Gastrocnemius medialis (tissue), 4 donors: Measurements from ENCODE around the gene ARPIN. TPM values are rescaled to one million over a fixed set of nuclear protein-coding genes. Genes with fewer than 3 reads are reported as not detected.

ENCODE experiments used
- ATAC-seq, 2 donors: fragments of 150-250 bp; one replicate each; pipeline ENCODE4 v1.9.1; 2016
- DNase-seq, 2 donors: peaks; one replicate each; pipeline ENCODE4 v3.0.0-alpha.2; 2019
- H3K27ac ChIP-seq, 4 donors: fragments of 200-600 bp; sonication (generic); 1 replicate in 1 of 4; 2 replicates in 3 of 4; pipeline ENCODE4 v1.5.1; 2016 to 2018; ENCODE audit warnings: mild to moderate bottlenecking in 2 of 4, moderate library complexity in 1 of 4
- H3K27me3 ChIP-seq, 3 donors: fragments of 200-600 bp; sonication (generic) in 2 of 3; 1 replicate in 1 of 3; 2 replicates in 2 of 3; pipeline versions ENCODE4 v1.5.1 to v1.6.0; 2016 to 2019; ENCODE audit warnings: mild to moderate bottlenecking in 1 of 3, moderate library complexity in 1 of 3
- H3K36me3 ChIP-seq, 2 donors: fragments of 200-600 bp; sonication (generic) in 1 of 2; one replicate each; pipeline ENCODE4 v1.5.1; 2017 to 2018
- H3K4me1 ChIP-seq, 2 donors: fragments of 200-600 bp; sonication (generic) in 1 of 2; one replicate each; pipeline ENCODE4 v1.5.1; 2016 to 2017; ENCODE audit warnings: mild to moderate bottlenecking in 2 of 2
- H3K4me3 ChIP-seq, 4 donors: fragments of 200-600 bp; sonication (generic) in 3 of 4; 1 replicate in 1 of 4; 2 replicates in 3 of 4; pipeline ENCODE4 v1.5.1; 2016 to 2019; ENCODE audit warnings: mild to moderate bottlenecking in 2 of 4
- H3K9me3 ChIP-seq, 3 donors: fragments of 200-600 bp; sonication (generic) in 2 of 3; 1 replicate in 1 of 3; 2 replicates in 2 of 3; pipeline ENCODE4 v1.5.1; 2016 to 2019
- CTCF ChIP-seq, 5 experiments: fragments of 450-650 bp in 3 of 5; fragments of 200-600 bp in 2 of 5; sonication (generic) in 2 of 5; IDR thresholded peaks in 4 of 5; conservative IDR thresholded peaks in 1 of 5; 1 replicate in 4 of 5; 2 replicates in 1 of 5; pipeline ENCODE4 v1.5.1; 2016 to 2019; ENCODE audit warnings: antibody characterized with exemption in 5 of 5, mild to moderate bottlenecking in 3 of 5, moderate library complexity in 3 of 5
- POLR2A ChIP-seq, 2 donors: fragments of 450-650 bp; IDR thresholded peaks; one replicate each; pipeline ENCODE4 v1.6.1; 2017; ENCODE audit warnings: antibody characterized with exemption in 2 of 2, mild to moderate bottlenecking in 2 of 2, moderate library complexity in 2 of 2
- in situ Hi-C, 4 donors: fragments of 200-750 bp; cut with MboI; loops; one replicate each; pipeline versions ENCODE4 v1.15.0 to v1.8.0; 2017; ENCODE audit warnings: low sequenced_read_pairs in 4 of 4
- intact Hi-C: fragments of 100-400 bp; cut with DNase I; formaldehyde crosslinking; loops from one replicate; pipeline ENCODE4 v1.15.1; 2023; ENCODE audit warnings: low total_unique reads
- total RNA-seq, 4 donors: library from RNA; depleted of rRNA; stranded (reverse); fragments of >200 nt; gene quantifications; one replicate each; pipeline versions ENCODE4 v1.1.0 to v1.2.3, GENCODE V29; 2016

The ARPIN gene
- total RNA-seq, 4 donors from 2014 or later, result 4.8 to 10.9 (median 6.0) TPM

DNA sequence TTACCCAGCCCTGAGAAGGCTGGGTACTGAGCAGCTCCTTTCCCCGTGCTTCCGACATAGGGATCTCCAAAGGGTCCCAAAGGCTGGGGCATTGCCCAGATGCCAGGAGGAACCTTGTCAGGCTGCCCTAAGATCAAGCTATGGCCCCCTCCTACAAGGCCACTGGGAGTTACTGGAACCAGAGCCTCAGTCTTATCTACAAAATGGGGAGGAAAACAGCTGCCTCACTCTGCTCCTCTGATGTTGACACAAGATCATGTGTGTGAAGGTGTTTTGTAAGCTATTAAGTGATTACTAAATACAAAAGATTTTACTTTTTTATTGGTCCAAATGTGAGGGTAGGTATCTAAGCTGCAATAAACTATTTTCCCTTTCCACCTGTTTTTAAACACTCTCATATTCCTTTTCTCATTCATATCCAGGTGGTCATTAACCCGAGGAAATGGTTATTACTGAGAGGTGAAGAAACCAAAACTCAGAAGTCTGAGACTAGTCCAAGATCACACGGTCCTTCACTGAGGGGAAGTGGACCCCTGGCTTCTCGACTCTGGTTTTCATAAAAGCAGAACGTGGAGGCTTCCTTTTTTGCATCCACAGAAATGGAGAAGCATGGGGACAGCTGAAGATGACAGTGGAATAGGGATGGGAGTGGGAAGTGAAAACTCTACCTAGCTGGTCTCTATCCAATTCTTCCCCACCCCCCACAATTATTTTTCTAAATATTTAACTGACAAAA is 1.7 kb downstream of the ARPIN start:
- in situ Hi-C loops, result loop anchor here in 1 of 4 donors (25.0 kb wide), 1 partner anchor 301 kb away; the partner anchor contains the start of gene SEMA4B
- no peaks in the 10 kb centered on the region for H3K27me3 ChIP-seq
- no peak for TF ChIP-seq CTCF (IDR thresholded peaks at IDR 0.05 in 4 of 5, conservative IDR thresholded peaks at IDR 0.05 in 1 of 5)
- no peak for TF ChIP-seq POLR2A (IDR thresholded peaks at IDR 0.05)
- intact Hi-C loops, result no loop called here
- H3K4me3 ChIP-seq, result peak overlapping the region in 1 of 4 donors; percentile 71
- no peaks in the 10 kb centered on the region for H3K9me3 ChIP-seq
- H3K27ac ChIP-seq, result no peak overlapping the region
- H3K4me1 ChIP-seq, result peaks cover 13 to 18% of the 10 kb centered on the region in 2 donors
- DNase-seq (no peak), ATAC-seq (no peak)
- H3K36me3 ChIP-seq, result peaks cover 0 to 13% of the 10 kb centered on the region in 2 donors

DNA sequence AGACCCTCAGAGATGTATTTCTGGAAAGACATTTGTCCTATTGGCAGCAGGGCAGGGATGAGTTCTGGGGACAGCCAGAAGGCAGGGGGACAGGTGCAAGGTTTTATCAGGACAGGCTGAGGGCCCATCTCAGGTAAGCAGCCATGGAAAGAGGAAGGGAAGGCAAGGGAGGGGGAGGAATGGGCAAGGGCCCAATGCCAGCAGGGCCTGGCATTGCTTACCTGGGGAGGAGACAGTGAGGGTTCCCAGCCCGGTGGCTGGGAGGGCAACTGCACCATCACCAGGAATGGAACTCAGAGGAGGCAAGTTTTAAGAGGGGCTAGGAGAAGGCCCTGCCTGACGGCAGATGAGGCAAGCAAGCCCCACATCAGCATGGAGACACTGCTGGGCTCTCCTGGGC is 3.1 kb downstream of the ARPIN start:
- H3K27ac ChIP-seq, result no peak overlapping the region
- no peak for TF ChIP-seq CTCF (IDR thresholded peaks at IDR 0.05 in 4 of 5, conservative IDR thresholded peaks at IDR 0.05 in 1 of 5)
- no peak for TF ChIP-seq POLR2A (IDR thresholded peaks at IDR 0.05)
- no peak for ATAC-seq
- no peaks in the 10 kb centered on the region for H3K9me3 ChIP-seq
- in situ Hi-C loops, result loop anchor here in 1 of 4 donors (25.0 kb wide), 1 partner anchor 303 kb away; the partner anchor contains the start of gene SEMA4B
- intact Hi-C loops, result no loop called here
- peaks cover 13 to 18% of the 10 kb centered on the region in 2 donors for H3K4me1 ChIP-seq
- peaks cover 0 to 13% of the 10 kb centered on the region in 2 donors for H3K36me3 ChIP-seq
- H3K27me3 ChIP-seq, result no peaks in the 10 kb centered on the region
- H3K4me3 ChIP-seq, result no peak overlapping the region
- no peak for DNase-seq

GRCh38 chr15:89908226-89908625 is 4.5 kb downstream of the ARPIN start:
- H3K4me1 ChIP-seq, result peaks cover 13 to 14% of the 10 kb centered on the region in 2 donors
- DNase-seq (no peak), ATAC-seq (no peak)
- no peak overlapping the region for H3K4me3 ChIP-seq
- intact Hi-C loops, result no loop called here
- no peaks in the 10 kb centered on the region for H3K9me3 ChIP-seq
- H3K27ac ChIP-seq, result no peak overlapping the region
- TF ChIP-seq CTCF (IDR thresholded peaks at IDR 0.05 in 4 of 5, conservative IDR thresholded peaks at IDR 0.05 in 1 of 5) (no peak), POLR2A (IDR thresholded peaks at IDR 0.05) (no peak)
- peaks cover 0 to 25% of the 10 kb centered on the region in 2 donors for H3K36me3 ChIP-seq
- H3K27me3 ChIP-seq, result no peaks in the 10 kb centered on the region
- in situ Hi-C loops, result loop anchor here in 1 of 4 donors (25.0 kb wide), 1 partner anchor 304 kb away; the partner anchor contains the start of gene SEMA4B

DNA sequence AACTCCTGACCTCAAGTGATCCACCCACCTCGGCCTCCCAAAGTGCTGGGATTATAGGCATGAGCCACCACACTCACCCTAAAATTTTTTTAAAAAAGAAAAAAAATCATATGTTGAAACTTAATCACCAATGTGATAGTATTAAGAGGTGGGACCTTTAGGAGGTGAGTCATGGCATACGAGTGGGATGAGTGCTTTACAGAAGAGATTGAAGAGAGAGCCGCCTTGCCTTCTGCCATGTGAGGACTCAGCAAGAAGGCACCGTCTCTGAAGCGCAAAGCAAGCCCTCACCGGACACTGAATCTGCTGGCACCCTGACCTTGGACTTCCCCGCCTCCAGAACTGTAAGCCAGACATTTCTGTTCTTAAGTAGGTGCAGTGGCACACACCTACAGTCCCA is 5.5 kb downstream of the ARPIN start:
- no peak overlapping the region for H3K27ac ChIP-seq
- in situ Hi-C loops (loop anchor here in 1 of 4 donors (25.0 kb wide), 1 partner anchor 305 kb away; the partner anchor contains the start of gene SEMA4B), intact Hi-C loops (no loop called here)
- TF ChIP-seq CTCF (IDR thresholded peaks at IDR 0.05 in 4 of 5, conservative IDR thresholded peaks at IDR 0.05 in 1 of 5) (no peak), POLR2A (IDR thresholded peaks at IDR 0.05) (no peak)
- ATAC-seq (no peak), DNase-seq (no peak)
- H3K4me3 ChIP-seq, result no peak overlapping the region
- no peaks in the 10 kb centered on the region for H3K9me3 ChIP-seq
- H3K4me1 ChIP-seq, result peaks cover 9% of the 10 kb centered on the region in 2 donors
- H3K36me3 ChIP-seq, result peaks cover 0 to 33% of the 10 kb centered on the region in 2 donors
- no peaks in the 10 kb centered on the region for H3K27me3 ChIP-seq
